D721Med (cell line): Measurements from ENCODE around the gene BCAR3.

ENCODE experiments used
- DNase-seq: peaks from one replicate; pipeline ENCODE4 v3.0.0; 2011; ENCODE audit warnings: low spot score; ENCODE audit not compliant: insufficient read length
- FAIRE-seq: peaks from 2 replicates; lab custom pipeline; 2011; peaks lifted over from hg19 to GRCh38; lab: Jason Lieb, UNC
- TF ChIP-seq, protein P1 (sequence below): IDR thresholded peaks from 2 replicates; pipeline ENCODE4 v1.5.1; 2012; ENCODE audit warnings: mild to moderate bottlenecking, control low read depth; ENCODE audit not compliant: insufficient read depth; ENCODE audit errors: missing control alignments

BCAR3 gene

GRCh38 chr1:93573940-93574469, 107.6 kb downstream of the BCAR3 start:
- DNase-seq (no peak), FAIRE-seq (no peak)
- TF ChIP-seq, protein P1, sequence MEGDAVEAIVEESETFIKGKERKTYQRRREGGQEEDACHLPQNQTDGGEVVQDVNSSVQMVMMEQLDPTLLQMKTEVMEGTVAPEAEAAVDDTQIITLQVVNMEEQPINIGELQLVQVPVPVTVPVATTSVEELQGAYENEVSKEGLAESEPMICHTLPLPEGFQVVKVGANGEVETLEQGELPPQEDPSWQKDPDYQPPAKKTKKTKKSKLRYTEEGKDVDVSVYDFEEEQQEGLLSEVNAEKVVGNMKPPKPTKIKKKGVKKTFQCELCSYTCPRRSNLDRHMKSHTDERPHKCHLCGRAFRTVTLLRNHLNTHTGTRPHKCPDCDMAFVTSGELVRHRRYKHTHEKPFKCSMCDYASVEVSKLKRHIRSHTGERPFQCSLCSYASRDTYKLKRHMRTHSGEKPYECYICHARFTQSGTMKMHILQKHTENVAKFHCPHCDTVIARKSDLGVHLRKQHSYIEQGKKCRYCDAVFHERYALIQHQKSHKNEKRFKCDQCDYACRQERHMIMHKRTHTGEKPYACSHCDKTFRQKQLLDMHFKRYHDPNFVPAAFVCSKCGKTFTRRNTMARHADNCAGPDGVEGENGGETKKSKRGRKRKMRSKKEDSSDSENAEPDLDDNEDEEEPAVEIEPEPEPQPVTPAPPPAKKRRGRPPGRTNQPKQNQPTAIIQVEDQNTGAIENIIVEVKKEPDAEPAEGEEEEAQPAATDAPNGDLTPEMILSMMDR: no peak

DNA sequence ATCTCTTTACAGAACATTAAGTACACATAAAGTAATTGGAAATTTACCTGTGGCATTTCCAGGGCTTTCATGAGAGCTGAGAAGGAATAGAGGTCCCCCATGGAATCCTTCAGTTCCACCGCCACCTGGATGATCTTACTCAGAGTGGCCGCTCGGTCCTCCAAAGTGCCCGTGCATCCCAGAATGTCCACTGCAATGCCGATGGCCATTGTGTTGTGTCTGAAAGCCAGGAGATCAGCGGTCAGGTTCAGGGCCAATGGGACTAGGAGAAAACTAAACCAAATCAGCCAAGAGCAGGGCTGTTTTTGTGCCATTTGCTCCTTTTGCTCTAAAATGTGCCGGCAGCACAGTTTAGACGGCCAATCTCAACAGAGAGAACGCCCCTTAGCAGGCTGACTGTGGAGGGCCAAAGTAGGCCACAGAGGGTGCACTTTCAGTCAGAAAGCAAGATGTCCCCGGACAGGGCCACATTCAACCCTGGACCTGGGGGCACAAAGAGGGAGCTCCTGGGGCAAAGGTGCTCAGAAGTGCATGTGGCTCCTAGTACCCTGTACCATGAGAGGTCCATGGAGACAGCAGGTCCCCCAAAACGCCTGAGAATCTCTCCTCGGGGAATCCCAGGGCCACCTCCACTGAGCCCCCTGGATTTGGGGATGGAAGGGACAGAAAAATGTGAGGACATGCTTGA, 109.9 kb downstream of the BCAR3 start:
- FAIRE-seq: no peak

GRCh38 chr1:93569489-93569888, 112.1 kb downstream of the BCAR3 start:
- TF ChIP-seq, protein P1: no peak
- FAIRE-seq: no peak
- DNase-seq: no peak

More for the DNA sequence above, 109.9 kb downstream of the BCAR3 start:
- TF ChIP-seq, protein P1: no peak
- no peak for DNase-seq

DNA sequence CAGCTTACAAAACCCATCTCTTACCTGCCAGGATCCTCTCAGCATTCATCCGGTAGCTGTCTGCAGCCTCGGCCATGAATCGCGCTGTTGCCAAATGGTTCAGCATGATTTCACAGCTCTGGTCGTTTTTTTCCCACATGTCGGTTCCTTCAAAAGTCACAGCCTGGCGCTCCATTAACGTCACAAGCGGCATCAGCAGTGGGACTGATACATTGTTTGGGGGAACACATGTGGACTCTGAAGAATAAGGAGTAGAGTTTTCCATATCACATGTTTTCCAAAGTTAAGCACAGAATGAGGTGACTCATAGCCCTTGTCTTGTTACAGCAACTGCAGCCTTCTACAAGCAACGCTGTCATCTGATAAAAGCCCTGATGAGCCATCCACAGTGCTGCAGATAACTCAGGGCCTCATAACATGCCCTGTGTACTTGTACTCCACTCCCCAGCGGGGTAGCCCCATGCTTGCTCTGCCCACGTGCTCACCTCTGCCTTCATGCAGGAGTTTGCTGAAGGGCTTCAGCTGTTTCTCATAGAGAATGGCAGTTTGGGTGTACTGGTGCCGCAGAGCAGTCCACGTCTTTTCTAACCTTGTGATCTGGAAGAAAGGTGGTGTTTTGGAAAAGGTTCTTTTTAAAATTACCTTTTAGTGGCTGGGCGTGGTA, 114.2 kb downstream of the BCAR3 start:
- DNase-seq (no peak), FAIRE-seq (no peak)
- TF ChIP-seq, protein P1: no peak

- FAIRE-seq (no peak), DNase-seq (no peak)
- TF ChIP-seq, protein P1: no peak
Observed at GRCh38 chr1:93566227-93566626, 115.4 kb downstream of the BCAR3 start.

DNA sequence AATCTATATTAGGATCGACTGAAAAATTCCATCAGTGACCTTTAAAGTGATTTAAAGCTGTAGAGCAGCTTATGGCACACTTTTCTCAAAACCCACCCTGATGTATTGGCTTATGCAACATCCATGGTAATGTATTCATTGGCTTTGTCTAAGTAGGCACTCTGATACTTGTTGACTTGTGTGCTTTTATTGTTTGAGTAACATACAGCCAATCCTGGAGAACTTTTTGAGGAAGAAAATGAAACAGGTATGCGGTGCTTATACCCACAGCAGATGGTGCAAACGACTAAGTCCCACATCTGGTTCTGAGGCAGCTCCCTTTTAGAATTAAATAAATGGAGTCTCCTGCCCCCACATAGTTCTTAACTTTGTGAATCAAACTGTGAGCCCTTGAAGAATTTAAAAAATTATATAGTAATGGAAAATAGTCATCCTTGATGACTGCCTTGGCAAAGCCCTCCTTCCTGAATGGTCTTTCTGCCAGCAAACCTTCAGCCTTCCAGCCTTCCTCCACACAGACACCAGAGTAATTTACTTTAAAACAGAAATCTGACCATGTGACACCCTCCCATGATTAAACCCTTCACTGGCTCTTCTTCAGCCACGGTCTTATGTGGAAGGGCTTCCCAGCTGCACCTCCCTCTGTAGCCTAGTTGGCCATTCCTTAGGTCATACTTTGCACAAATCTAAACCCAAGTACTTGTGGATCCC, 116.0 kb downstream of the BCAR3 start:
- DNase-seq: no peak
- FAIRE-seq: no peak
- TF ChIP-seq, protein P1: no peak
